ENCODE results near the gene NUDT19. TPM values are rescaled to one million over a fixed set of nuclear protein-coding genes. Genes with fewer than 3 reads are reported as not detected.
"Not testable (repeated sequence)": the region's sequence is repeated elsewhere in the genome, so short reads cannot be mapped to it uniquely, and the experiment has no call there.

The NUDT19 gene
- total RNA-seq, 1 experiment from 2014 or later, result 33.4 TPM

DNA sequence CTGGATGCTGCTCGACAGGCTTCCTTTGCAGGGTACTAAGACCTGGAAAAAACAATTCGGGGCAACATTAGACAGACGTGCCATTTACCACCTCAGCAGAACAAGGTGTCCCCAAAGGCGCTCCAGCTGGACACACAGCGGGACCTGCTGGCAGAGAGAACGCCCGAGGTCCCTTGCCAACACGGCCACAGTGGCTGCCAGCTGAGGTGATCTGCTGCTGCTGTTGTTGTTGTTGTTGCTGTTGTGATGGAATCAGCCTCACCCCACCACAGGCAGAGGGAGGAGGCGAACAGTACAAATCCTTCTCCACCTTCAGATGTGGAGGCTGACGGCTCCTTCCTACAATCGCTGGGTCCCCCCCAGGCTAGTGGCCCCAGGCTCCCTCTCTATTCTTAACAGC lies 41.9 kb upstream of the NUDT19 start:
- no peaks in the 10 kb centered on the region for H3K4me1 Mint-ChIP-seq (ENCODE audit: insufficient read depth, unreplicated experiment)
- CTCF ChIA-PET, result no interaction called here
- peaks cover 41% of the 10 kb centered on the region for H3K36me3 Mint-ChIP-seq (ENCODE audit: insufficient read depth, unreplicated experiment)
- DNase-seq (ENCODE audit: unreplicated experiment), result no peak
- H3K9me3 Mint-ChIP-seq (ENCODE audit: unreplicated experiment), result no peaks in the 10 kb centered on the region
- no peak overlapping the region for H3K27ac Mint-ChIP-seq (ENCODE audit: low read depth, unreplicated experiment)
- H3K4me3 Mint-ChIP-seq (ENCODE audit: unreplicated experiment), result no peak overlapping the region
- intact Hi-C loops (cut with micrococcal nuclease), result no loop called here
- H3K27me3 Mint-ChIP-seq (ENCODE audit: insufficient read depth, unreplicated experiment), result no peaks in the 10 kb centered on the region
- no TSS peak for BruUV-seq (replicated peaks)
- TF ChIP-seq, protein P1, sequence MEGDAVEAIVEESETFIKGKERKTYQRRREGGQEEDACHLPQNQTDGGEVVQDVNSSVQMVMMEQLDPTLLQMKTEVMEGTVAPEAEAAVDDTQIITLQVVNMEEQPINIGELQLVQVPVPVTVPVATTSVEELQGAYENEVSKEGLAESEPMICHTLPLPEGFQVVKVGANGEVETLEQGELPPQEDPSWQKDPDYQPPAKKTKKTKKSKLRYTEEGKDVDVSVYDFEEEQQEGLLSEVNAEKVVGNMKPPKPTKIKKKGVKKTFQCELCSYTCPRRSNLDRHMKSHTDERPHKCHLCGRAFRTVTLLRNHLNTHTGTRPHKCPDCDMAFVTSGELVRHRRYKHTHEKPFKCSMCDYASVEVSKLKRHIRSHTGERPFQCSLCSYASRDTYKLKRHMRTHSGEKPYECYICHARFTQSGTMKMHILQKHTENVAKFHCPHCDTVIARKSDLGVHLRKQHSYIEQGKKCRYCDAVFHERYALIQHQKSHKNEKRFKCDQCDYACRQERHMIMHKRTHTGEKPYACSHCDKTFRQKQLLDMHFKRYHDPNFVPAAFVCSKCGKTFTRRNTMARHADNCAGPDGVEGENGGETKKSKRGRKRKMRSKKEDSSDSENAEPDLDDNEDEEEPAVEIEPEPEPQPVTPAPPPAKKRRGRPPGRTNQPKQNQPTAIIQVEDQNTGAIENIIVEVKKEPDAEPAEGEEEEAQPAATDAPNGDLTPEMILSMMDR (IDR thresholded peaks at IDR 0.05; ENCODE audit: unreplicated experiment), result no peak
- POLR2A ChIA-PET, result no interaction called here

DNA sequence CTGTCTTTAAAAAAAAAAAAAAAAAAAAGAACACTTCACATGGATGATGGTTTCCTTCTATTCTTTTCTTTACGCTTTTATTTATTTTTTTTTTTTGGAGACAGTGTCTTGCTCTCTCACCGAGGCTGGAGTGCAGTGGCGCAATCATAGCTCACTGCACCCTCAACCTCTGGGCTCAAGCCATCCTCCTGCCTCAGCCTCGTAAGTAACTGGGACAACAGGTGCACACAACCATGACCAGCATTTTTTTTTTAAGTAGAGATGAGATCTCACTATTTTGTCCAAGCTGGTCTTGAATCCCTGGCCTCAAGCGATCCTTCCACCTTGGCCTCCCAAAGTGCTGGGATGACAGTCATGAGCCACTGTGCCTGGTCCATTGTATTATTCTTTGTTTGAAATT lies 41.0 kb upstream of the NUDT19 start:
- H3K4me3 Mint-ChIP-seq (ENCODE audit: unreplicated experiment), result no peak overlapping the region
- intact Hi-C loops (cut with micrococcal nuclease), result no loop called here
- CTCF ChIA-PET, result interaction anchor here (0.6 kb wide), 2 partner anchors 47 to 174 kb away, joined by 3 read pairs; no protein-coding TSS in a partner anchor
- H3K36me3 Mint-ChIP-seq (ENCODE audit: insufficient read depth, unreplicated experiment), result peaks cover 46% of the 10 kb centered on the region
- TF ChIP-seq, protein P1 (IDR thresholded peaks at IDR 0.05; ENCODE audit: unreplicated experiment), result no peak
- BruUV-seq (replicated peaks), result no TSS peak
- H3K27me3 Mint-ChIP-seq (ENCODE audit: insufficient read depth, unreplicated experiment), result no peaks in the 10 kb centered on the region
- H3K4me1 Mint-ChIP-seq (ENCODE audit: insufficient read depth, unreplicated experiment), result no peaks in the 10 kb centered on the region
- no peaks in the 10 kb centered on the region for H3K9me3 Mint-ChIP-seq (ENCODE audit: unreplicated experiment)
- H3K27ac Mint-ChIP-seq (ENCODE audit: low read depth, unreplicated experiment), result no peak overlapping the region
- no peak for DNase-seq (ENCODE audit: unreplicated experiment)
- POLR2A ChIA-PET, result no interaction called here

GRCh38 chr19:32651729-32652140 lies 39.9 kb upstream of the NUDT19 start:
- Mint-ChIP-seq H3K27me3 (ENCODE audit: insufficient read depth, unreplicated experiment) (no peaks in the 10 kb centered on the region), H3K4me1 (ENCODE audit: insufficient read depth, unreplicated experiment) (no peaks in the 10 kb centered on the region), H3K36me3 (ENCODE audit: insufficient read depth, unreplicated experiment) (peaks cover 53% of the 10 kb centered on the region), H3K27ac (ENCODE audit: low read depth, unreplicated experiment) (no peak overlapping the region), H3K4me3 (ENCODE audit: unreplicated experiment) (no peak overlapping the region), H3K9me3 (ENCODE audit: unreplicated experiment) (no peaks in the 10 kb centered on the region)
- ChIA-PET POLR2A (no interaction called here), CTCF (no interaction called here)
- intact Hi-C loops (cut with micrococcal nuclease), result no loop called here
- BruUV-seq (replicated peaks), result no TSS peak
- TF ChIP-seq, protein P1 (IDR thresholded peaks at IDR 0.05; ENCODE audit: unreplicated experiment), result no peak
- no peak for DNase-seq (ENCODE audit: unreplicated experiment)

- BruUV-seq (replicated peaks); H3K4me3 Mint-ChIP-seq (ENCODE audit: unreplicated experiment); intact Hi-C loops (cut with micrococcal nuclease); CTCF ChIA-PET; H3K27me3 Mint-ChIP-seq (ENCODE audit: insufficient read depth, unreplicated experiment); H3K27ac Mint-ChIP-seq (ENCODE audit: low read depth, unreplicated experiment); H3K9me3 Mint-ChIP-seq (ENCODE audit: unreplicated experiment); DNase-seq (ENCODE audit: unreplicated experiment); POLR2A ChIA-PET; H3K4me1 Mint-ChIP-seq (ENCODE audit: insufficient read depth, unreplicated experiment): not testable (repeated sequence)
- H3K36me3 Mint-ChIP-seq (ENCODE audit: insufficient read depth, unreplicated experiment), result peaks cover 55% of the 10 kb centered on the region
Measured at GRCh38 chr19:32652331-32652730, 39.3 kb upstream of the NUDT19 start.

GRCh38 chr19:32652894-32653598 lies 38.6 kb upstream of the NUDT19 start:
- Mint-ChIP-seq H3K27ac (ENCODE audit: low read depth, unreplicated experiment) (no peak overlapping the region), H3K9me3 (ENCODE audit: unreplicated experiment) (no peaks in the 10 kb centered on the region), H3K27me3 (ENCODE audit: insufficient read depth, unreplicated experiment) (no peaks in the 10 kb centered on the region), H3K36me3 (ENCODE audit: insufficient read depth, unreplicated experiment) (peaks cover 55% of the 10 kb centered on the region), H3K4me3 (ENCODE audit: unreplicated experiment) (no peak overlapping the region), H3K4me1 (ENCODE audit: insufficient read depth, unreplicated experiment) (no peaks in the 10 kb centered on the region)
- ChIA-PET POLR2A (no interaction called here), CTCF (no interaction called here)
- BruUV-seq (replicated peaks), result no TSS peak
- intact Hi-C loops (cut with micrococcal nuclease), result no loop called here
- peak; percentile 23 for DNase-seq (ENCODE audit: unreplicated experiment)
- TF ChIP-seq, protein P1 (IDR thresholded peaks at IDR 0.05; ENCODE audit: unreplicated experiment), result no peak

Data from MCF 10A (cell line).